ENCODE results near the gene ARHGEF37.
"Not testable (repeated sequence)": the region's sequence is repeated elsewhere in the genome, so short reads cannot be mapped to it uniquely, and the experiment has no call there.

The ARHGEF37 gene

DNA sequence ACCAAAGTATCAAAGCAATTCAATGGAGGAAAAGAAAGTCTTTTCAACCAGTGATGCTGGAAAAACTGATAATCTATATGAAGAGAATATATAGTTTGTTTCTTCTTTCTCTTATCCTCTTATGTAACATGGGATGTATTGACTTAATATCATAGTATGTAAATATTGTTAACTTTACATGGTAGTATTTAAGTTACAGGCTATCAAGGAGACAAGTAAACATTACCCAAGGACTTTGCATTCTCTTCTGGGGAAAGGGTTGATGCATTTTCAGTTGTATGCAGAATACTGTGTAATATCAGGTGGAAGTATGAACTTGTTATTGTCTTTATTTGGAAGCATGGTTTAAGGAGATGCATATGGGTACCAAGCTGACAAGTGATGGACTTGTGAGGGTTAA lies 9.1 kb upstream of the ARHGEF37 start:
- no peak for DNase-seq

DNA sequence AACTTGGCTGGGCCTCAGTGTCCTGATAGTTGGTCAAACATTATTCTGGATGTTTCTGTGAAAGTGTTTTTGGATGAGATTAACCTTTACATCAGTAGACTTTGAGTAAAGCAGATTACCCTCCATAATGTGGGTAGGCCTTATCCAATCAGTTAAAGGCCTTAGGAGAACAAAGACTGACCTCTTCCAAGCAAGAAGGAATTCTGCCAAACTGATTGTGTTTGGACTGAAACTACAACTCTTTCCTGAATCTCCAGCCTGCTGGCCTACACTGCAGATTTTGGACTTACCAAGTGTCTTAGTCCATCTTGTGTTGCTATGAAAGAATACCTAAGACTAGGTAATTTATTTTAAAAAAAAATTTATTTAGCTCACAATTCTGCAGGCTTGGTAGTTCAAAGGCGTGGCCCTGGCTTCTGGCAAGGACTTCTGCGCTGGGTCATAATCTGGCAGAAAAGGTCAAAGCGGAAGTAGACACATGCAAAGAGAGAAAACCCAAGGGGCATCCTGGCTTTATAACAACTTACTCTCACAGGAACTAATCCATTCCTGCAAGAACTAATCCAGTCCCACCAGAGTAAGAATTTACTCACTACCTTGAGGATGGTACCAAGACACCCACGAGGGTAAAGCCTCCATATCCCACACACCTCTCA lies 8.6 kb upstream of the ARHGEF37 start:
- no peak for DNase-seq

DNA sequence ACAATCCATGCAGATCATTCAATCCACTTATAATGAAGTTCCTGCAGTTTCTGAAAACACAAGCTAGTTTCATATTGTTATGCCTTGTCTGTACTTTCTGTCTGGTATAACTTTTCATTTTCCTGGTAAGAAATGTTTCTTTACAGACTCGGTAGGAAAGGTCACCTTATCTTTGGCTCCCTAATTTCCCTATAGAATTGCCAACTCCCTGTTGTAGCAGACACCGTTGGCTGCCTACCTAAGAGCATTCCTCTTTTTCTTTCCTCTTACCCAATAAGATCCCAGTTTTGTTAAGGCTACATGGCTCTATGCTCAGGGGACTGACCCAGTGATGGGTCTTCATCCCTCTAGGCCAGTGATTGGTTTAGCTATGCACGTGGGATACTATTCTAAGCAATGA lies 6.2 kb upstream of the ARHGEF37 start:
- DNase-seq = no peak

DNA sequence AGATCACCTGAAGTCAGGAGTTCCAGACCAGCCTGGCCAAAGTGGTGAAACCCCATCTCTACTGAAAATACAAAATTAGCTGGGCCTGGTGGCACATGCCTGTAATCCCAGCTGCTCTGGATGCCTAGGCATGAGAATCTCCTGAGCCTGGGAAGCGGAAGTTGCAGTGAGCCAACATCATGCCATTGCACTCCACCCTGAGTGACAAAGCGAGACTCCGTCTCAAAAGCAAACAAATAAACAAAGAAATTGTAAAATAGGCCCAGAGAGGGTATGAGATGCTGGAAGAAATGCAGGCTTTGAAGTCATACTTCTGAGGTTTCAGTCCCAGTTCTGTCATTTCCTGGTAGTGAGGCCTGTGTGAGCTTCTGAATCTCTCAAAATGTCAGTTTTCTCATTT lies 5.3 kb upstream of the ARHGEF37 start:
- DNase-seq = no peak

DNA sequence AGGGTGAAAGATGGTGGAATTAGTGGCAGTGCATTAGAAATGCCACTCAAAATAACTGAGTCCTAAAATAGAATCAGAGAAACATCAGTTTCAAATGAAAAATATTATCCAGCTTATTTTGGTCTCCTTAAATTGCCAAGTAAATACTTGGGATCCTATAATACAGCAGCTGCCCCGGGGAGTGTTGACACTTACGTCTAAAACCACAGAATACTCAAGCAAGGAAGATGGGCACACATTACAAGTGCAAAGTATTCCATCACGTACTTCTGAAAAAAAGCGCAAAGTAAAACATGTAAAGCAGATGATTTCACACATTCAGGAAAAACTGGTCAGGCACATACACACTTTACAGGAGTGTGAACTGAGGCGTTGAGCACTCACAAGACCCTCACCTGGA lies 2.4 kb upstream of the ARHGEF37 start:
- DNase-seq = no peak

DNA sequence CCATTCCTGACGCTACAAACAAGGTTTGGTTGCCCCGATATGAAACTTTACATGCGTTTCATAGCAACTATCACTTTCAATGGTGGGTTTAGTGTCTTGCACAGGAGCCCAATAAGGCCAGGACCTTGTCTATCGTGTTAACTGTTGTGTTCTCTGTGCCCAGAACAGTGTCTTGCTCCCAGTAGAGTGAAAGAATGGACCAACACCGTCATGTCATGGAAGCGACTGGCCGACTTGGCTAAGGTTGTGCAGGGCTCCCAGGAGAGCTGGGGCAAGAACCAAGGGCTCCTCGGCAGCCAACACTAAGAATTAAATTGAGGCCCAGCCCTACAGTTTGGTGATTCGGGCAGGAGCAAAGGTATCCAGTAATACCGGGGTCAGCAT lies 498 bp upstream of the ARHGEF37 start:
- no peak for DNase-seq

DNA sequence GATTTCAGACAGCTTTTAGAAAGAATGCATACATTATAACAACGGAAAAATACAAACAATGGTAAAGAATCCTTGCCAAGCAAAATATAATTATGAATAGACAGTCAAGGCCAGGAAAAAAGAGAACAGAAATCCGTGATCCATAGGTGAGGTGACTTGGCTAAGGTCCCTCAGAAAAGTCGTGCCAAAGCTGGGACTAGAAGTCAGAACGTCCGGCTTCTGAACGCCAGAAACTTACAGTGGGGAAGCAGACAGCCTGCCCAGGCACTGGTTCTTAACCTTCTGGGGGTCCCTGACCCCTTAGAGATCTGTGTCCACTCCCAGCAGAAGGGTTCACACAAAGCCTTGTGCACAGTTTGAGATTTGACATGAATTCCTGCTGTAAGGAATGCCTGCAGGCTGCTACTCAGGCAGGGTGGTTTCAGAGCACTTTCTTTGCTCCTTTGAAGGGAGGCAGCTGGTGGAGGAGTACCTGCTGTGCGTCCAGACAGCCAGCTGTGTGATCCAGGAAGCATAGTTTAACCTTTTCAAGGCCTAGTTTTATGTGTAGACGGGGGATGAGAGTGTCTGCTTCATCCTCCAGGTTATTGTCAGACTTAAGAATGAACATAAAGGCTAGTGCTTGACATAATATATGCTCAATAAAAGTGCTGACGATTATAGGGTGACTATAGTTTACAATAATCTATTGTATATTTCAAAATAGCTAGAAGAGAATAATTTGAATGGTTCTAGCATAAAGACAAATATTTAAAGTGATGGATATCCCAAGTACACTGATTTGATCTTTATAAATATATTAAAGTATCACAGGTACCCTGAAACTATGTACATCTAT lies 852 bp downstream of the ARHGEF37 start:
- no peak for DNase-seq

DNA sequence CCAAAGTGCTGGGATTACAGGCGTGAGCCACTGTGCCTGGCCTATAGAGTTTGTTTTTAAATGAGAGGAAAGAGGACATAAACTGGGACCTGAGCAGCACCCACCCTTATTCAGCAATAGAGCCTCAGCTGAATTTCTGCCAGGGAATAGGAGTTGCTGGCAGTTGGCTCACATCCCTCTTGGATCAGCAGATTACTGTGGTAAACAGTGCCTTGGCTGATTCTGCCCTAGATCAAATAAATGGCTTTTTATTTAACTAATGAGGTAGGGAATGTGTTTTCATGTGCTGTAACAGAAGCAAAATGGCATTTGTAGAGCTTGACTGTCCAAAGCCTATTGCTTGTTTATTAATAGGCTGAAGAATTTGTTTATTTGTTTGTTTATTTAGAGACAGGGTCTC lies 2.1 kb downstream of the ARHGEF37 start:
- DNase-seq = no peak

DNA sequence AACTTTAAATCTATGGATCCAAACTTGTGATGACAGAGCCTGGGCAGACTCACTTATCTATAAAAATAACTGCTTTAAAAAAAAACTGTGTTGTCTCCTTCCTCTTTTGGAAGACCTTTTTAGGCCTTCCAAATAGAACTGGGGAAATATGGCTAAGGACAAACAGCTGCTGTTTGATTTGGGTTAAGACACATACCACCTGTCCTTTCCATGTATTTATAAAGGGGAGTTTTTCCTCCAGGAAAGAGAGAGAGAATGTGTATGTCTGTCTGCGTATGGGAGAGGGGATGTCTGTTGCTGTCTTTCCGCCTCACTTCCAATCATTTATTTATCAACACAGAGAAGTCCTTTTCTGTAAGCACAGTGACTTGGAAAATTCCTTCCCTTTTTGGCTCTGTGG lies 2.8 kb downstream of the ARHGEF37 start:
- no peak for DNase-seq

DNA sequence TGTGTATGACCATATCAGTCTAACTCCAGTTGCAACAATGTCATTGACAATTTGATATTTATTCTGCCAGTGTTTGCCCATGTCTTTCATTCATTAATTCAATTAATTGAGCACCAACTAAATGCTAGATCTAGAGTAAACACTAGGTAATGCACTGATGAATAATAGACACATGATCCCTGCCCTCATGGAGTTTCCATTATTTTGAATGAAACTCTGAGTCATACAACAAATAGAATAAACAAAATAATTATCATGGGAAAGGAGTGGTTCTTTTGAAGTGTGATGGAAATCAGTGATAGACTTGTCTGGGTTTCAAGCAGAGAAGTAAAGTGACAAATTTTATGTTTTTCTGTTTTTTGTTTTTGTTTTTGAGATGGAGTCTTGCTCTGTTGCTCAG lies 4.6 kb downstream of the ARHGEF37 start:
- peak in 2 of 3 donors; percentile 45 to 47 for DNase-seq

DNA sequence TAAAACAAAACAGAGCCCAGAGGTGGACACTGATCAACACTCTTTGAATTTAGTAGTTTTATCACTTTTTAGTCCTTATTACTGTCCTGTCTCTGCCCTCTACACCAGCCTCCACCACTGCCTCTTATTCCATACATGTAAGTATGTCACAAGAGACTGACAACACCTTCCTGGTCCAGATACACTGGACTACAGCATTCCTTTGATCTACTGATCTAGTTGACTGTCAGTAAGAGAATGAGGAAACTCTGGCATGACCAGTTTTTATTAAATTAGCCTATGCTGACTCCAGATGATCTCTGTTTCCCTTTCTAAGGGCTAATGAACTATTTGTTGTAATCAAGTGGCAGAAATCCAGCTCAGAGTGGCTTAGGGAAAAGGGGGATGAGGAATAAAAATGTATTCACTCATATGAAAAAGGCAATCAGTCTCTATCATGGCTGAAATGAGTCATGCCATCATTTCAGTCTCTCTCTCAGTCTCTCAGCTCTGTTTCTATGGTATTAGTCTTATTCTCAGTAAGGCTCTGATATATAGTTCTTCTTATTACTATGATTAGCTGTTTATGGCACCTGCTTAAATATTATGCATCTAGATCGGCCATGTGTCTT lies 5.5 kb downstream of the ARHGEF37 start:
- DNase-seq = peak in 1 of 3 donors; percentile 17

DNA sequence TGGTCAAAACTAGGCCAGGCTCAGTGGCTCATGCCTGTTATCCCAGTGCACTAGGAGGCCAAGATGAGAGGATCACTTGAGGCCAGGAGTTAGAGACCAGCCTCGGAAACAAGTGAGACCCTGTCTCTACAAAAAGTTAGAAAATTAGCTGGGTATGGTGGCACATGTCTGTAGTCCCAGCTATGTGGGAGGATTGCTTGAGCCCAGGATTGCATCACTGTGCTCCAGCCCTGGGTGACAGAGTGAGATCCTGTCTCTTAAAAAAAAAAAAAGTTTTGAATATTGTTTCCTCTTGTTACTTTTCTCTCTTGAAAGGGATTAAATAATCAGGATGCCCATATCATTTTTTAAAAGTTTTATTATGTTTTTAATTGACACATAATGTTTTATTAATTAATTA lies 7.6 kb downstream of the ARHGEF37 start:
- DNase-seq = peak; percentile 56 to 67 (median 61)

DNA sequence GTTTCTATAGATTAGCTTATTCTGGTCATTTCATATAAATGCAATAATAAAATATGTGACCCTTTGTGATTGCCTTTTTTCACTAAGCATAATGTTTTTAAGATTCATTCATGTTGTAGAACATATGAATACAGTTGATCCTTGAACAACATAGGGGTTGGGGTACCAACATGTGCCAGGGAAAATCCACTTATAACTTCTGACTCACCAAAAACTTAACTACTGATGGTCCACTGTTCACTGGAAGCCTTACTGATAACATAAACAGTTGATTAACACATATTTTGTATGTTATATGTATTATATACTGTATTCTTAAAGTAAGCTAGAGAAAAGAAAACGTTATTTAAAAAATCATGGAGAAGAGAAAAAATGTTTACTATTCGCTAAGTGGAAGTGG lies 12.1 kb downstream of the ARHGEF37 start:
- no peak for DNase-seq

DNA sequence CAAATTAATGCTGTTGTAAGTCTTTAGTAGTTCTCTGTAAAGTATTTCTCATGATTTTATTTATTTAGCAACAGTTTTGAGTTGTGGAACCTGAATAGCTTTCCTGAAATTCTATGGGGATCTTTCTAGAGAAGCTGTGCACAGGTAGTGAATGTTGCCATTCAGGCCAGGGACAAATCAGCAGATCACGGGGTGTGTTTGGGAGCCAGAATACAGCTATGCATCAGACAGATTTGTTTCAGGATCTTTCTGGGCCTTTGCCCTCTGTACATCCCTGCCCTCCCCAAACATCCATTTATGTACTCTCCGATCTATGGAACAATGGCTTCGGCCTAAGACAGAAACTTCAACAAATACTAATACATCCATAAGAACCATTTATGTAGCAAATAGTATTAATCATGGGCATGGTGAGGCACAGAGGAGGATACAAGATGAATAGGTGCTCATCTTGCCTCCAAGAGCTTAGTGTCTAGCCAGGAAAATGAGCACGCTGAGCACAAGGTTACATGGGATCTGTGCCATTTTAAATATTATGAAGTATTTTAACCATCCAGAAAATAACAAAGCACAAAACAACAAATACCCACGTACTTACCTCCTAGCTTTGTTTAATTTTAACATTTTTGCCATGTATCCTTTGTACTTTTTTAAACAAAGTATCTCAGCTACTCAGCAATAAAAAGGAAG lies 13.1 kb downstream of the ARHGEF37 start:
- no peak for DNase-seq

DNA sequence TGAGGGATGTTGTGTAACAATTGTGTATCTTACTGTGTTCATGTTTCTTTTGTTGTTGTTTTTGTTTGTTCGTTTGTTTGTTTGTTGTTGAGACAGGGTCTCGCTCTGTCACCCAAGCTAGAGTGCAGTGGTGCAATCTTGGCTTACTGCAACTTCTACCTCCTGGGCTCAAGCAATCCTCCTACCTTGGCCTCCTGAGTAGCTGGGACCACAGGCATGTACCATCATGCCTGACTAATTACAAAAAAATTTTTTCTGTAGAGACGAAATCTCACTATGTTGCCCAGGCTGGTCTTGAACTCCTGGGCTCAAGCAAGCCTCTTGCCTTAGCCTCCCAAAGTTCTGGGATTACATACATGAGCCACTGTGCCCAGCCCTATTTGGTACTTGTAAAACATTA lies 13.8 kb downstream of the ARHGEF37 start:
- DNase-seq = not testable (repeated sequence)

DNA sequence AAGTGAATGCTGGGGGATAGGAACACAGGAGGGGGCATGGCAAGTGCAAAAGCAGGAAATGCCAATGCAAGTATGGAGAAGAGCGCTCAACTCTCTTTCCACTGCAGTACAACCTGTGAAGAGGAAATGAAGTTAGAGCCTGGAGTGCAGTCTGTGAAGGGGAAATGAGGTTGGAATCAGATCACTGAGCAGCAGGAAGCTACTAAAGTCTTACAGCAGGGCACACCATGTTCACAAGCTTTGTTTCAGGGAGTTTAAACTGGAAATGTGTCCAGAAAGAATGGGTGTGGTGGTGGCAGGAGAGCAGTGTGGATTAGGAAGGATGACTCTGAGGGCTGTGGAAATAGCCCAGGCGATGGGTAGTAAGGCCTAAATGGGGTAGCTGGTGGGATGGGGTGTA lies 15.4 kb downstream of the ARHGEF37 start:
- no peak for DNase-seq

DNA sequence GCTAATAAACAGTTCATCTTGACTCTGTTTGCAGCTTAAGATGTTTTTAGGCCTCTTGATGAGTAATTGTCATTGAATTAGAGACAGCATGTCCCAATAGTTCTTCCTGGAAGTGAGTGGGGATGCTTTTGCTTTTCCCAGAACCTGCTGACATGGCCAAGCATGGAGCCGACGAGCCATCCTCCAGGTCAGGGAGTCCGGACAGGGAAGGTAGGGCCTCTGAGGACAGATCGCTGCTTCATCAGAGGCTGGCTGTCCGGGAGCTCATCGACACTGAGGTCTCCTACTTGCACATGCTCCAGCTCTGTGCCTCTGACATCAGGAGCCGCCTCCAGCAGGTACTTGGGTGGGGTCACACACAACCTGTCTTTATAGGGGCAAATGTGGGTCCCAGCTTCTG lies 16.3 kb downstream of the ARHGEF37 start:
- DNase-seq = no peak

DNA sequence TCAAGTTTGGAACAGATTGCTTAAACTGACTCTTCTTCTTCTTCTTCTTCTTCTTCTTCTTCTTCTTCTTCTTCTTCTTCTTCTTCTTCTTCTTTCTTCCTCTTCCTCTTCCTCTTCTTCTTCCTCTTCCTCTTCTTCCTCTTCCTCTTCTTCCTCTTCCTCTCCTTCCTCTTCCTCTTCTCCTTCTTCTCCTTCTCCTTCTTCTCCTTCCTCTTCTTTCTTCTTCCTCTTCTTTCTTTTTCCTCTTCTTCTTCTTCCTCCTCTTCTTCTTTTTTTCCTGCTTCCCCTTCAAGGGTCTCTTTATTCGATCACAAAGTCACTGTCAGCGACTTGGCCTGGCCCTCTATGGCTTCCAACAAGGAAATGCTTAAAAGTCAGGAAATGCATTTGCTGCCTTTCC lies 16.9 kb downstream of the ARHGEF37 start:
- DNase-seq = not testable (repeated sequence)

DNA sequence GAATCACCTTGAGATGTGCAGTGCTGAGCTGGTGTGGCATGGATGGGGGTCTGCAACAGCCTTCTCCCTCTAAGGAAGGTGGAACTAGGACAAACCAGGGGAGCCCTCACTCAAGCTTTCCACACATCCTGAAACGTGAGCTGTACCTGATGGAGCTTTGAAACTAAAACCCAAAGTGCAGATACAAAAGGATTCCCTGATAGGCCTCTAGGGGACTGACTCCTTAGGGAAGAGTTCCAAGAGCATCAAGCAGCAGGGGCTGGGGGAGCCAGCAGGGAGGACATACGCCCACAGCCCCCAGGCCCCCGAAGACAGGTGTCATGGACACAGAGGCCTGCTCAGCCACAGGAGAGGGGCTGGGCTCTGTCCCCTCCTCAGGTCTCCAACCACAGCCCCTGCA lies 17.7 kb downstream of the ARHGEF37 start:
- DNase-seq = no peak

DNA sequence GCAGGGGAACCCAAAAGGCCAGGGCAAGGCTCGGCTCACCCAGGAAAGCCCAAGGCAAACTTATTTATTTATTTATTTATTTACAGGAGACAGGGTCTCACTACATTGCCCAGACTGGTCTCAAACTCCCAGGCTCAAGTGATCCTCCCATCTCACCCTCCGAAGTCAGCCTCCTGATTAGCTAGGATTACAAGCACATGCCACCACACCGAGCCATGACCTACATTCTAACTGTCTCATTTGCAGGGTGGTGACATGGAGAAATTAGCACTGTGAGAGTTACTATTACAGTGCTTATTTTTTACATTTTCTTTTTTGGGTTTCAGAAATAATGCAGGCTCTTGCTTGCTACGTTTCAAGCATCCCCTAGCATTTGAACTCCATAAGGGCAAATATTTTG lies 18.1 kb downstream of the ARHGEF37 start:
- DNase-seq = no peak

DNA sequence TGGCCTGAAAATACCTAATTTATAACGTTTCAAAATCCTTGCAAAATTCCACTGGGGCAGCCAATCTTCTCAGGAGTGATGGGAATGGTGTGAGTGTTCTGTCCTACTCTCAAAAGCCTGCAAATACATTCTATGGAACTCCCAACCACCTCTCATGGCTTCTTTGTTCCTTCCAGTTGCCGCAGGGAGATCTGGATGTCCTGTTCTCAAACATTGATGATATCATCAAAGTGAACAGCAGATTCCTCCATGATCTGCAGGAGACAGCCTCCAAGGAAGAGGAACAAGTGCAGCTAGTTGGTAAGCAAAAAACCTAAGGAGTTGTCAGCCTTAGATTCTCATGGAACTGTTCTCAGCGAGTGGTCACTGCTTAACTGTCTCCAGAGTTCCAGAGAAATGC lies 19.6 kb downstream of the ARHGEF37 start:
- no peak for DNase-seq

DNA sequence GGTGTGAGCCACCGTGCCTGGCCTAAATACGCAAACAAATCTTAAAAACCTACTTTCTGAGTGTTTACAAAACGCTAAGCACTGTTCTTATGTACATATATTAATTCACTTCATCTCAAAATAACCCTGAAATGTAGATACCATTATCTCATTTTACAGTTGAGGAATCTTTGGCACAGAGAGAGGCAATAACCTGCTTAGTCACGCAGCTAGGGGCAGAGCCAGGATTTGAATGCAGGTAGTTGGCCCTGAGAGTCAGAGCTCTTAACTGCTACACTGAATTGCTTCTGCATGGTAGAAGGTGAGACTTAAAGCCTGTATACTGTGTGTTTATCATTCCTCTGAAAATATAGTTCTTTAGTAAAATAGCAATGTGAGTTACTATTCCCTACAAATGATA lies 21.9 kb downstream of the ARHGEF37 start:
- DNase-seq = no peak

DNA sequence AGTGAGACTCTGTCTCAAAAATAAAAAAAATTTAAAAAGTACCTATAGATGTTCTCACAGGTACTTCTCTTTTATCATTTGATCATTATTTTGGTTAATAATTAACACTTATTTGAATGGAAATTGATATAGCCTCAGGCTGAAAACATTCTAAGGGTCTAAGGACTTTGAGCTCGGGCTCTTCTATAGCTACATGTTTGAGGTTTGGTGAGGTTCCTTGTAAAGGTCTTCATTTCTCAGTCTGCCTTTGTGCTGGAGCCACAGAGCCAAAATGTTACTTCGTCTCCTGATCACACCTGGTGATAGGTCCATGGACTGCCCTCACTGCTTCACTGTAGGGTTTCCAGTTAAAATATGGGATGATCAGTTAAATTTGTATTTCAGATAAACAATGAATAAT lies 22.6 kb downstream of the ARHGEF37 start:
- no peak for DNase-seq

DNA sequence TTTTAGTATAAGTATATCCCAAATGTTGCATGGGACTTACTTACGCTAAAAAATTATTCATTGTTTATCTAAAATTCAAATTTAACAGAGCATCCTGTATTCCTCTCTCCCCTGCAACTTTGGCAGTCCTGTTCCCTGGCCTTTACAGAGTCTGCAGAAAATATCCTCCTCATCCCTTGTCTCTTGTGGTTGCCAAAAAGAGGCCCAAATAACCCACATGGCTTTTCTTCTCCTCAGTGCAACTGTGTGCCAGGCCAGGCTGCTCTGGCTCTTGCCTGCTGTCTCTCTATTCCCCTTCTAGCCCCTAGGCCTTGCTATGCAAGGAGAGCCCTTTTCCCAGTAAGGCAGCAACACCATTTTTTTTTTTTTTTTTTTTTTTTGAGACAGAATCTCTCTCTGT lies 23.0 kb downstream of the ARHGEF37 start:
- no peak for DNase-seq

Data from suppressor macrophage treated with lipopolysaccharide for 1 hour (primary cell).